Measurements from ENCODE around the gene FAM3B.

GRCh38 chr21:41362605-41363369 lies 46.2 kb downstream of the FAM3B start:
- TF ChIP-seq MXI1 (IDR thresholded peaks at IDR 0.05; ENCODE audit: borderline replicate concordance, low read depth, low read length) (no peak), POLR2A (IDR thresholded peaks at IDR 0.05; ENCODE audit: low read depth, low read length) (no peak)

All from IMR-90 (cell line).